H1 (cell line): ENCODE data around the gene DISP1. TPM values are rescaled to one million over a fixed set of nuclear protein-coding genes. Genes with fewer than 3 reads are reported as not detected.

Experiments used
- CTCF ChIA-PET: fragments of 300-600 bp; sonication (Branson Sonifier 250); formaldehyde crosslinking; loops from one replicate; lab custom pipeline; 2021; ENCODE audit not compliant: partially characterized antibody; lab: Charles Lee
- POLR2A ChIA-PET: fragments of 300-600 bp; sonication (Branson Sonifier 250); formaldehyde crosslinking; loops from one replicate; lab custom pipeline; 2021; ENCODE audit warnings: inconsistent platforms; ENCODE audit not compliant: partially characterized antibody; lab: Charles Lee
- DNase-seq, 2 experiments: peaks; one replicate each; pipeline versions ENCODE4 v3.0.0 to v3.0.0-alpha.2; 2010 to 2022; ENCODE audit warnings: low spot score in 2 of 2, low read depth in 1 of 2, mixed read lengths in 1 of 2
- FAIRE-seq: peaks from 2 replicates; lab custom pipeline; 2011; peaks lifted over from hg19 to GRCh38; lab: Jason Lieb, UNC
- H2AFZ ChIP-seq: 2 replicates; pipeline ENCODE4 v1.8.1; 2012; ENCODE audit warnings: low read length, inconsistent platforms
- H2AK5ac ChIP-seq: 2 replicates; pipeline ENCODE4 v1.6.1; 2013; ENCODE audit warnings: low read depth, low read length
- H2BK120ac ChIP-seq: replicated peaks from 2 replicates; pipeline ENCODE3; 2013; ENCODE audit warnings: low read depth, low read length, inconsistent platforms
- H2BK12ac ChIP-seq: 2 replicates; pipeline ENCODE4 v1.6.1; 2013; ENCODE audit warnings: low read depth, low read length
- H2BK15ac ChIP-seq: 2 replicates; pipeline ENCODE4 v1.6.1; 2013; ENCODE audit warnings: low read length
- H2BK20ac ChIP-seq: 2 replicates; pipeline ENCODE4 v1.6.1; 2013; ENCODE audit warnings: low read length
- H2BK5ac ChIP-seq: 2 replicates; pipeline ENCODE4 v1.6.1; 2013; ENCODE audit warnings: low read depth, low read length
- H3K14ac ChIP-seq: 2 replicates; pipeline ENCODE4 v1.6.1; 2013; ENCODE audit warnings: inconsistent platforms; ENCODE audit not compliant: insufficient read length
- H3K18ac ChIP-seq: 2 replicates; pipeline ENCODE4 v1.6.1; 2013; ENCODE audit warnings: low read length; ENCODE audit errors: extremely low read depth
- H3K23ac ChIP-seq: 2 replicates; pipeline ENCODE4 v1.6.1; 2013; ENCODE audit warnings: inconsistent platforms; ENCODE audit not compliant: insufficient read length
- H3K23me2 ChIP-seq: 2 replicates; pipeline ENCODE4 v1.6.1; 2013; ENCODE audit warnings: low read depth, low read length
- H3K27ac ChIP-seq: 2 replicates; pipeline ENCODE4 v1.6.1; 2011; ENCODE audit warnings: low read depth, low read length, inconsistent platforms
- H3K27me3 ChIP-seq, 4 experiments: replicated peaks in 1 of 4; 1 replicate in 1 of 4; 2 replicates in 3 of 4; pipeline versions ENCODE4 v1.6.1 to v1.8.1; 2011 to 2013; ENCODE audit warnings: low read length in 3 of 4, mild to moderate bottlenecking in 3 of 4, inconsistent platforms in 2 of 4, mixed read lengths in 2 of 4, moderate library complexity in 1 of 4; ENCODE audit not compliant: control insufficient read depth in 3 of 4, insufficient read depth in 3 of 4; ENCODE audit errors: extremely low read depth in 1 of 4
- H3K36me3 ChIP-seq, 4 experiments: 2 replicates each; pipeline versions ENCODE4 v1.6.1 to v1.8.1; 2011 to 2013; ENCODE audit warnings: mild to moderate bottlenecking in 4 of 4, low read length in 3 of 4, moderate library complexity in 2 of 4, control low read depth in 1 of 4, inconsistent platforms in 1 of 4; ENCODE audit not compliant: insufficient read depth in 4 of 4, control insufficient read depth in 2 of 4
- H3K4ac ChIP-seq: replicated peaks from 2 replicates; pipeline ENCODE3; 2013; ENCODE audit warnings: low read length, low read depth, mixed read lengths, inconsistent platforms; ENCODE audit not compliant: insufficient read length
- H3K4me1 ChIP-seq, 4 experiments: replicated peaks in 1 of 4; 1 replicate in 1 of 4; 2 replicates in 3 of 4; pipeline versions ENCODE4 v1.6.1 to v1.8.1; 2011 to 2013; ENCODE audit warnings: low read length in 3 of 4, inconsistent platforms in 2 of 4, mixed read lengths in 1 of 4; ENCODE audit not compliant: insufficient read depth in 4 of 4, control insufficient read depth in 3 of 4
- H3K4me2 ChIP-seq, 2 experiments: 2 replicates each; pipeline versions ENCODE4 v1.6.1 to v1.8.1; 2011 to 2013; ENCODE audit warnings: low read depth in 2 of 2, low read length in 2 of 2, control low read depth in 1 of 2, inconsistent platforms in 1 of 2, mild to moderate bottlenecking in 1 of 2; ENCODE audit not compliant: insufficient read depth in 1 of 2
- H3K4me3 ChIP-seq, 4 experiments: fragments of 200-600, 300-600 bp in 1 of 4; sonication (generic), shearing (Covaris generic), sonication (Bioruptor Twin) in 1 of 4; 2 replicates each; pipeline versions ENCODE4 v1.5.1 to v1.8.1; 2011 to 2016; ENCODE audit warnings: low read length in 4 of 4, low read depth in 3 of 4, control low read depth in 2 of 4, inconsistent platforms in 2 of 4, mild to moderate bottlenecking in 2 of 4, mixed read lengths in 1 of 4, moderate library complexity in 1 of 4; ENCODE audit not compliant: insufficient read depth in 2 of 4; ENCODE audit errors: extremely low read depth in 1 of 4
- H3K56ac ChIP-seq: replicated peaks from 2 replicates; pipeline ENCODE3; 2013; ENCODE audit warnings: low read depth, mild to moderate bottlenecking, mixed read lengths, low read length, inconsistent platforms; ENCODE audit not compliant: insufficient read length
- H3K79me1 ChIP-seq: 2 replicates; pipeline ENCODE4 v1.6.1; 2013; ENCODE audit warnings: low read depth, low read length, control low read depth
- H3K79me2 ChIP-seq, 2 experiments: 2 replicates each; pipeline versions ENCODE4 v1.6.1 to v1.8.1; 2012 to 2013; ENCODE audit warnings: low read length in 2 of 2, mild to moderate bottlenecking in 2 of 2, inconsistent platforms in 1 of 2; ENCODE audit not compliant: insufficient read depth in 2 of 2, control insufficient read depth in 1 of 2
- H3K9ac ChIP-seq, 4 experiments: replicated peaks in 1 of 4; 1 replicate in 1 of 4; 2 replicates in 3 of 4; pipeline versions ENCODE4 v1.6.1 to v1.8.1; 2011 to 2013; ENCODE audit warnings: low read depth in 3 of 4, low read length in 3 of 4, control low read depth in 2 of 4, mild to moderate bottlenecking in 2 of 4, moderate library complexity in 2 of 4, inconsistent platforms in 1 of 4; ENCODE audit errors: extremely low read depth in 1 of 4
- H3K9me3 ChIP-seq, 2 experiments: 2 replicates each; pipeline versions ENCODE4 v1.6.1 to v1.8.1; 2012 to 2013; ENCODE audit warnings: mild to moderate bottlenecking in 2 of 2, moderate library complexity in 2 of 2, control low read depth in 1 of 2, inconsistent platforms in 1 of 2, low read depth in 1 of 2, low read length in 1 of 2, mixed read lengths in 1 of 2; ENCODE audit not compliant: insufficient read depth in 2 of 2
- H4K20me1 ChIP-seq, 2 experiments: replicated peaks in 1 of 2; 2 replicates each; pipeline versions ENCODE3 to v1.8.1; 2011 to 2013; ENCODE audit warnings: inconsistent platforms in 2 of 2, low read length in 2 of 2, mild to moderate bottlenecking in 1 of 2; ENCODE audit not compliant: insufficient read depth in 2 of 2, control insufficient read depth in 1 of 2
- H4K5ac ChIP-seq: 2 replicates; pipeline ENCODE4 v1.6.1; 2013; ENCODE audit warnings: low read length, low read depth, mixed read lengths, inconsistent platforms; ENCODE audit not compliant: insufficient read length
- H4K8ac ChIP-seq: 2 replicates; pipeline ENCODE4 v1.8.0; 2013; ENCODE audit warnings: mild to moderate bottlenecking, moderate library complexity, low read length, inconsistent platforms; ENCODE audit not compliant: insufficient read depth; ENCODE audit errors: extremely low read depth
- H4K91ac ChIP-seq: replicated peaks from 2 replicates; pipeline ENCODE3; 2013; ENCODE audit warnings: low read length, mixed read lengths, inconsistent platforms; ENCODE audit not compliant: insufficient read length
- CBX5 ChIP-seq: fragments of 300-800, 300-1000 bp; sonication (generic); IDR thresholded peaks from 2 replicates; pipeline ENCODE4 v1.7.1; 2016; ENCODE audit warnings: antibody characterized with exemption, low read length, low read depth
- GTF2F1 ChIP-seq: IDR thresholded peaks from 2 replicates; pipeline ENCODE4 v1.6.1; 2012; ENCODE audit warnings: low read depth, low read length, improper control_type of control experiment, borderline replicate concordance
- HDAC2 ChIP-seq, 2 experiments: fragments of 300-600 bp in 1 of 2; sonication (generic) in 1 of 2; IDR thresholded peaks; 2 replicates each; pipeline ENCODE4 v1.6.1; 2011 to 2012; ENCODE audit warnings: low read depth in 2 of 2, low read length in 2 of 2, mild to moderate bottlenecking in 2 of 2, moderate library complexity in 2 of 2, borderline replicate concordance in 1 of 2, inconsistent platforms in 1 of 2
- JUND ChIP-seq: IDR thresholded peaks from 2 replicates; pipeline ENCODE4 v1.6.1; 2011; ENCODE audit warnings: mild to moderate bottlenecking, improper control_type of control experiment, low read length
- KDM4A ChIP-seq: IDR thresholded peaks from one replicate; pipeline ENCODE4 v1.7.1; 2012; ENCODE audit warnings: low read depth, mild to moderate bottlenecking, moderate library complexity, low read length, inconsistent platforms; ENCODE audit not compliant: severe bottlenecking
- NANOG ChIP-seq: IDR thresholded peaks from 2 replicates; pipeline ENCODE4 v1.6.1; 2011; ENCODE audit warnings: low read length, low read depth, mild to moderate bottlenecking, inconsistent platforms; ENCODE audit not compliant: insufficient read depth, poor library complexity, severe bottlenecking
- NRF1 ChIP-seq: IDR thresholded peaks from 2 replicates; pipeline ENCODE4 v1.6.1; 2011; ENCODE audit warnings: mild to moderate bottlenecking, low read depth, low read length, improper control_type of control experiment
- RBBP5 ChIP-seq: IDR thresholded peaks from 2 replicates; pipeline ENCODE4 v1.7.1; 2012; ENCODE audit warnings: low read depth, mild to moderate bottlenecking, inconsistent platforms, low read length, moderate library complexity, borderline replicate concordance
- SP4 ChIP-seq: IDR thresholded peaks from 2 replicates; pipeline ENCODE4 v1.6.1; 2012; ENCODE audit warnings: low read length, inconsistent platforms
- TBP ChIP-seq: IDR thresholded peaks from 2 replicates; pipeline ENCODE4 v1.6.1; 2011; ENCODE audit warnings: low read depth, low read length, improper control_type of control experiment
- TCF12 ChIP-seq: IDR thresholded peaks from 2 replicates; pipeline ENCODE4 v1.6.1; 2011; ENCODE audit warnings: low read depth, mild to moderate bottlenecking, low read length
- ZNF274 ChIP-seq: IDR thresholded peaks from 2 replicates; pipeline ENCODE4 v1.7.0; 2012; ENCODE audit warnings: low read length, borderline replicate concordance; ENCODE audit errors: extremely low read depth
- polyA plus RNA-seq, 7 experiments: library from polyadenylated mRNA; depleted of rRNA in 3 of 7; stranded (reverse) in 5 of 7; unstranded in 2 of 7; fragments of >200 nt in 5 of 7; fragments of 200-250 nt in 2 of 7; gene quantifications; 1 replicate in 5 of 7; 2 replicates in 1 of 7; 4 replicates in 1 of 7; pipeline versions ENCODE4 v1.2.1 to v1.2.3, GENCODE V29; 2011 to 2013; ENCODE audit warnings: missing spikeins in 2 of 7, mixed read lengths in 2 of 7
- total RNA-seq: library from RNA; stranded (reverse); fragmentation: NEBNext Ultra II Directional; extraction: Animal tissue kit (Norgen Biotek cat#: 25700); gene quantifications from 2 replicates; pipeline ENCODE4 v1.2.1, GENCODE V29; 2021
- TF ChIP-seq, protein P1 (sequence below): IDR thresholded peaks from 2 replicates; pipeline ENCODE4 v1.6.1; 2012; ENCODE audit warnings: low read length, inconsistent platforms

Gene DISP1
- total and polyA plus RNA-seq, 2 of the 8 experiments (the other 6 are each of a cell fraction or from before 2014, with no cell fraction given), result 4.1 to 6.1 TPM

DNA sequence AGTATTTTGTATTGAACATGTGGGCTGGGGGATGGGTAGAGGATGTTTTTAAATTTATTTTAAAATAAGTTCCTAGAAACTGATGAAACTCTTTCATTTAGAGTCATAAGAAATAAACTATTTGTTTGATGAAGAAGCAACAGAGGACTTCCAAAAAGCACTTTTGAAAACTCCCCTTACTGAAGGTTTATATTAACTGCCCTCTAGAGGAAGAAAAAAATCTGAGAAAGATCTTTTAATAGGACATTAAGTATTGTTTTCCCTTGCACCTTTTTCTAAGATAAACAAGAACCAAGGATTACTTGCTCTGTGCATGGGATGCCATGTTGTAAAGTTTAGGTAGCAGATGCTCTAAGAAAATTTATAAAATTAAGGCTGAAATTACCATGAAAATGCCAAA is 14.1 kb downstream of the DISP1 start:
- Histone ChIP-seq H4K5ac (no peak overlapping the region), H3K23ac (no peak overlapping the region), H3K14ac (no peak overlapping the region), H2BK20ac (no peak overlapping the region), H2BK5ac (no peak overlapping the region), H3K56ac (no peak overlapping the region), H2AK5ac (no peak overlapping the region), H4K20me1 (no peaks in the 10 kb centered on the region), H2BK12ac (no peak overlapping the region), H2BK120ac (no peak overlapping the region), H2AFZ (no peak overlapping the region), H3K18ac (no peak overlapping the region), H3K36me3 (no peaks in the 10 kb centered on the region), H4K91ac (no peak overlapping the region), H3K4me3 (no peak overlapping the region), H2BK15ac (no peak overlapping the region), H3K9ac (no peak overlapping the region), H3K4me2 (no peak overlapping the region), H3K4ac (no peak overlapping the region), H3K23me2 (no peaks in the 10 kb centered on the region), H3K79me2 (peaks cover 0 to 16% of the 10 kb centered on the region in 2 experiments; a peak in 1 of 4 replicates), H3K27ac (no peak overlapping the region), H3K4me1 (peaks cover 0 to 7% (median 3%) of the 10 kb centered on the region in 4 experiments; a peak in 3 of 7 replicates), H4K8ac (no peak overlapping the region), H3K9me3 (no peaks in the 10 kb centered on the region), H3K79me1 (no peaks in the 10 kb centered on the region), H3K27me3 (no peaks in the 10 kb centered on the region)
- DNase-seq (no peak), FAIRE-seq (no peak)
- TF ChIP-seq KDM4A (no peak), CBX5 (no peak), JUND (no peak), NANOG (no peak), HDAC2 (IDR thresholded peaks at IDR 0.05; ENCODE audit: borderline replicate concordance in 1 of 2, low read depth in 2 of 2, low read length in 2 of 2) (no peak), SP4 (no peak), ZNF274 (no peak), TBP (no peak), RBBP5 (no peak), TCF12 (no peak), GTF2F1 (no peak), NRF1 (no peak)
- TF ChIP-seq, protein P1, sequence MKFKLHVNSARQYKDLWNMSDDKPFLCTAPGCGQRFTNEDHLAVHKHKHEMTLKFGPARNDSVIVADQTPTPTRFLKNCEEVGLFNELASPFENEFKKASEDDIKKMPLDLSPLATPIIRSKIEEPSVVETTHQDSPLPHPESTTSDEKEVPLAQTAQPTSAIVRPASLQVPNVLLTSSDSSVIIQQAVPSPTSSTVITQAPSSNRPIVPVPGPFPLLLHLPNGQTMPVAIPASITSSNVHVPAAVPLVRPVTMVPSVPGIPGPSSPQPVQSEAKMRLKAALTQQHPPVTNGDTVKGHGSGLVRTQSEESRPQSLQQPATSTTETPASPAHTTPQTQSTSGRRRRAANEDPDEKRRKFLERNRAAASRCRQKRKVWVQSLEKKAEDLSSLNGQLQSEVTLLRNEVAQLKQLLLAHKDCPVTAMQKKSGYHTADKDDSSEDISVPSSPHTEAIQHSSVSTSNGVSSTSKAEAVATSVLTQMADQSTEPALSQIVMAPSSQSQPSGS, result no peak
- ChIA-PET CTCF (interaction anchor here (1.0 kb wide), 1 partner anchor 21 kb away, joined by 3 read pairs; no protein-coding TSS in a partner anchor), POLR2A (interaction anchor here (0.7 kb wide), 1 partner anchor 76 kb away, joined by 3 read pairs; no protein-coding TSS in a partner anchor)
